ENCODE results near the gene CAMK2G. TPM values are rescaled to one million over a fixed set of nuclear protein-coding genes. Genes with fewer than 3 reads are reported as not detected.

CAMK2G gene
- total and polyA plus RNA-seq, 9 donors, result 9.8 to 42.9 (median 16.7) TPM

GRCh38 chr10:73889014-73889413 lies 14.7 kb upstream of the CAMK2G start:
- H3K36me3 ChIP-seq, result no peaks in the 10 kb centered on the region
- intact Hi-C loops (cut with DNase I), result loop anchor here in 3 of 4 donors (2.0 to 5.0 kb wide), 5 partner anchors 48 to 343 kb away; no protein-coding TSS in a partner anchor
- H3K4me1 ChIP-seq (ENCODE audit: insufficient read depth), result peaks cover 7% of the 10 kb centered on the region
- 72 to 83% (median 81%) methylated on average over 7 of the region's 7 CpGs for WGBS, 3 donors
- H3K4me3 ChIP-seq, result no peak overlapping the region
- no peaks in the 10 kb centered on the region for H3K9me3 ChIP-seq
- no peaks in the 10 kb centered on the region for H3K27me3 ChIP-seq
- DNase-seq, result no peak
- TF ChIP-seq POLR2A (IDR thresholded peaks at IDR 0.05) (no peak), CTCF (IDR thresholded peaks at IDR 0.05) (no peak), EP300 (IDR thresholded peaks at IDR 0.05) (no peak)
- H3K27ac ChIP-seq, result peak overlapping the region in 1 of 2 donors; percentile 20

GRCh38 chr10:73888514-73888913 lies 14.2 kb upstream of the CAMK2G start:
- WGBS, 3 donors, result 66 to 87% (median 73%) methylated on average over 5 of the region's 5 CpGs
- intact Hi-C loops (cut with DNase I), result loop anchor here in 3 of 4 donors (2.0 to 5.0 kb wide), 5 partner anchors 49 to 344 kb away; no protein-coding TSS in a partner anchor
- DNase-seq, result no peak
- H3K36me3 ChIP-seq, result no peaks in the 10 kb centered on the region
- H3K4me3 ChIP-seq, result no peak overlapping the region
- no peaks in the 10 kb centered on the region for H3K27me3 ChIP-seq
- H3K4me1 ChIP-seq (ENCODE audit: insufficient read depth), result peaks cover 7% of the 10 kb centered on the region
- no peak overlapping the region for H3K27ac ChIP-seq
- TF ChIP-seq POLR2A (IDR thresholded peaks at IDR 0.05) (no peak), EP300 (IDR thresholded peaks at IDR 0.05) (no peak), CTCF (IDR thresholded peaks at IDR 0.05) (no peak)
- no peaks in the 10 kb centered on the region for H3K9me3 ChIP-seq

GRCh38 chr10:73887294-73888039 lies 13.1 kb upstream of the CAMK2G start:
- Histone ChIP-seq H3K27ac (peak overlapping the region; percentile 7 to 53), H3K9me3 (no peaks in the 10 kb centered on the region), H3K4me3 (no peak overlapping the region), H3K27me3 (no peaks in the 10 kb centered on the region), H3K4me1 (ENCODE audit: insufficient read depth) (peaks cover 7% of the 10 kb centered on the region), H3K36me3 (no peaks in the 10 kb centered on the region)
- TF ChIP-seq POLR2A (IDR thresholded peaks at IDR 0.05) (no peak), CTCF (IDR thresholded peaks at IDR 0.05) (no peak), EP300 (IDR thresholded peaks at IDR 0.05) (no peak)
- WGBS, 3 donors, result 14 to 16% (median 16%) methylated on average over 12 of the region's 12 CpGs
- peak; percentile 66 to 79 (median 74) for DNase-seq
- intact Hi-C loops (cut with DNase I), result loop anchor here (2.0 to 5.0 kb wide), 6 partner anchors 50 to 345 kb away; no protein-coding TSS in a partner anchor

GRCh38 chr10:73886661-73887293 lies 12.4 kb upstream of the CAMK2G start:
- 14 to 21% (median 20%) methylated on average over 4 of the region's 4 CpGs for WGBS, 3 donors
- intact Hi-C loops (cut with DNase I), result loop anchor here (2.0 to 5.0 kb wide), 5 partner anchors 51 to 346 kb away; no protein-coding TSS in a partner anchor
- no peak for DNase-seq
- H3K9me3 ChIP-seq, result no peaks in the 10 kb centered on the region
- no peak for TF ChIP-seq POLR2A (IDR thresholded peaks at IDR 0.05)
- TF ChIP-seq EP300 (IDR thresholded peaks at IDR 0.05), result no peak
- no peak for TF ChIP-seq CTCF (IDR thresholded peaks at IDR 0.05)
- H3K4me1 ChIP-seq (ENCODE audit: insufficient read depth), result peaks cover 7% of the 10 kb centered on the region
- no peaks in the 10 kb centered on the region for H3K36me3 ChIP-seq
- peak overlapping the region in 1 of 2 donors; percentile 53 for H3K27ac ChIP-seq
- H3K4me3 ChIP-seq, result no peak overlapping the region
- H3K27me3 ChIP-seq, result no peaks in the 10 kb centered on the region

Measured in ovary (tissue), 9 donors.